Medulla oblongata (tissue), 1 donor: ENCODE measurements around the gene DCTD.

Source experiments
- DNase-seq: peaks from one replicate; pipeline ENCODE4 v3.0.0-alpha.2; 2015; ENCODE audit errors: extremely low spot score

DCTD gene

GRCh38 chr4:182893474-182894080 is 23.6 kb downstream of the DCTD start:
- DNase-seq: no peak

- DNase-seq: no peak
These were observed 24.1 kb downstream of the DCTD start for GRCh38 chr4:182893047-182893446.

GRCh38 chr4:182890202-182890601 is 27.0 kb downstream of the DCTD start:
- no peak for DNase-seq

GRCh38 chr4:182888891-182889290 is 28.3 kb downstream of the DCTD start:
- no peak for DNase-seq

- no peak for DNase-seq
These were observed 30.4 kb downstream of the DCTD start for GRCh38 chr4:182886768-182887167.

GRCh38 chr4:182886205-182886604 is 31.0 kb downstream of the DCTD start:
- no peak for DNase-seq

GRCh38 chr4:182885738-182886077 is 31.5 kb downstream of the DCTD start:
- DNase-seq: no peak

GRCh38 chr4:182885022-182885737 is 32.0 kb downstream of the DCTD start:
- no peak for DNase-seq

- DNase-seq: no peak
These were observed 33.1 kb downstream of the DCTD start for GRCh38 chr4:182884040-182884439.

GRCh38 chr4:182883351-182883750 is 33.8 kb downstream of the DCTD start:
- DNase-seq: no peak

GRCh38 chr4:182881914-182882313 is 35.3 kb downstream of the DCTD start:
- no peak for DNase-seq

- DNase-seq: peak; percentile 53
These were observed 36.5 kb downstream of the DCTD start for GRCh38 chr4:182880387-182881356.

- DNase-seq: no peak
These were observed 37.3 kb downstream of the DCTD start for GRCh38 chr4:182879913-182880312.

GRCh38 chr4:182878633-182879495 is 38.3 kb downstream of the DCTD start:
- no peak for DNase-seq

- DNase-seq: no peak
These were observed 39.8 kb downstream of the DCTD start for GRCh38 chr4:182877326-182877883.

GRCh38 chr4:182876427-182876826 is 40.8 kb downstream of the DCTD start:
- no peak for DNase-seq

- DNase-seq: no peak
These were observed 41.5 kb downstream of the DCTD start for GRCh38 chr4:182875453-182876405.

GRCh38 chr4:182874797-182875345 is 42.3 kb downstream of the DCTD start:
- no peak for DNase-seq

- no peak for DNase-seq
These were observed 42.9 kb downstream of the DCTD start for GRCh38 chr4:182874304-182874751.

- DNase-seq: no peak
These were observed 43.5 kb downstream of the DCTD start for GRCh38 chr4:182873726-182874125.
